Muscle layer of colon (tissue), 2 donors: ENCODE measurements around the gene ADAMTS16.

ENCODE experiments used
- H3K27ac ChIP-seq: one replicate; pipeline ENCODE4 v1.7.0; 2013; ENCODE audit warnings: low read depth, mild to moderate bottlenecking, low read length, moderate library complexity
- H3K27me3 ChIP-seq, 2 donors: one replicate each; pipeline ENCODE4 v1.7.0; 2013; ENCODE audit warnings: low read length in 2 of 2, mild to moderate bottlenecking in 2 of 2; ENCODE audit not compliant: insufficient read depth in 2 of 2, control insufficient read depth in 1 of 2
- H3K36me3 ChIP-seq: one replicate; pipeline ENCODE4 v1.7.0; 2013; ENCODE audit warnings: mild to moderate bottlenecking, low read length; ENCODE audit not compliant: insufficient read depth
- H3K4me1 ChIP-seq: one replicate; pipeline ENCODE4 v1.7.0; 2013; ENCODE audit warnings: mild to moderate bottlenecking, low read length; ENCODE audit not compliant: insufficient read depth
- H3K4me3 ChIP-seq, 2 donors: one replicate each; pipeline ENCODE4 v1.7.0; 2013; ENCODE audit warnings: low read length in 2 of 2, low read depth in 1 of 2, mild to moderate bottlenecking in 1 of 2, moderate library complexity in 1 of 2
- H3K9ac ChIP-seq: one replicate; pipeline ENCODE4 v1.7.0; 2013; ENCODE audit warnings: low read length
- H3K9me3 ChIP-seq: one replicate; pipeline ENCODE4 v1.7.0; 2013; ENCODE audit warnings: mild to moderate bottlenecking, low read length
- donor health status: abdominal sarcoma.
- donor health status: Adenocarcinoma of cecum.

ADAMTS16 gene

DNA sequence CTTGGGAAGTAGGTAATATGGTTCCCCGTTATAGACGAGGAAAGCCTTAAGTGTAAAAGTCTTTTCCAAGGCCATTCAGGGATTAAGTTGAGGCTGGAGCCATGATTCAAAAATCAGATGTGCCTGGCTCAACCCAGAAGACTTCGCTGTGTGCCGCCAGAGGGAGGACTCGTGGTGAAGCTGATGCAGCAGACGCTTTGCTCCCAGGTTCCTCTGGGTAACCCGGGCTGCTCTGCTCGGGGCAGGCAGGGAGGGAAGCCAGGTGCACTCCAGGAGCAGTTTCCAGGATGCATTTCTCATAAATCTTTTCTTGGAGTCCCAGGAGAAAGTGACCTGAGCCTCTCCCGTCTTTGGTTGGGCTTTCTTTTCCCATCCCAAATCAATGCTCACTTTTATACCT is 219.5 kb downstream of the ADAMTS16 start:
- Histone ChIP-seq H3K9ac (no peak overlapping the region), H3K36me3 (no peaks in the 10 kb centered on the region), H3K4me1 (no peaks in the 10 kb centered on the region), H3K9me3 (no peaks in the 10 kb centered on the region), H3K27me3 (no peaks in the 10 kb centered on the region), H3K4me3 (no peak overlapping the region), H3K27ac (no peak overlapping the region)

DNA sequence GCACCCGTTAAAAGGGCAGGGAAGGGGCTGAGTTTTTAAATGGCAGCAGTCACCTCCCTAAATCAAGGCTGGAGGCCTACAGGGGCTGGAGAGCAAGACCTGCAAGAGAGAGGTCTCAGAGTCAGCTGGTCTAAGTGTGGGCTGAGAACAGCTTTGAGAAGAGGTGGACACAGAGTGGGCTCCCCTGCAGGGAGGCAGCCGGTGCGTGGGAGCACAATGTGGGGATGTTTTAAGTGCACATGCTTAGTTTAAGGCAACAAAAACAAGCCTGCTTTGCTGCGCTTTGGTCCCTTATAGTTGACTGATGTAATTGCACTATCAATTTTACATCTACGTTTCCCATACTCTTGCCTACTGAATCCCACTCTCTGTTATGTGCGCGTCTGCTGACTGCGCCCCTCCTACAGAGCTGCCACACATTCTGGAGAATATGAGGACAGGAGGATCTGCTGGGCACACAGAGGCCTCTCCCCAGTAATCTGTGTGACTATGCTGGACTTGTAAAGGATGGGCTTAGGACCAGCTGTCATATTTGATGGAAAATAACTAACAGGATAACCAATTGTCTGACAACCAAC is 220.3 kb downstream of the ADAMTS16 start:
- no peaks in the 10 kb centered on the region for H3K27me3 ChIP-seq
- no peak overlapping the region for H3K27ac ChIP-seq
- no peak overlapping the region for H3K4me3 ChIP-seq
- H3K4me1 ChIP-seq = no peaks in the 10 kb centered on the region
- H3K36me3 ChIP-seq = no peaks in the 10 kb centered on the region
- H3K9me3 ChIP-seq = no peaks in the 10 kb centered on the region
- H3K9ac ChIP-seq = no peak overlapping the region

DNA sequence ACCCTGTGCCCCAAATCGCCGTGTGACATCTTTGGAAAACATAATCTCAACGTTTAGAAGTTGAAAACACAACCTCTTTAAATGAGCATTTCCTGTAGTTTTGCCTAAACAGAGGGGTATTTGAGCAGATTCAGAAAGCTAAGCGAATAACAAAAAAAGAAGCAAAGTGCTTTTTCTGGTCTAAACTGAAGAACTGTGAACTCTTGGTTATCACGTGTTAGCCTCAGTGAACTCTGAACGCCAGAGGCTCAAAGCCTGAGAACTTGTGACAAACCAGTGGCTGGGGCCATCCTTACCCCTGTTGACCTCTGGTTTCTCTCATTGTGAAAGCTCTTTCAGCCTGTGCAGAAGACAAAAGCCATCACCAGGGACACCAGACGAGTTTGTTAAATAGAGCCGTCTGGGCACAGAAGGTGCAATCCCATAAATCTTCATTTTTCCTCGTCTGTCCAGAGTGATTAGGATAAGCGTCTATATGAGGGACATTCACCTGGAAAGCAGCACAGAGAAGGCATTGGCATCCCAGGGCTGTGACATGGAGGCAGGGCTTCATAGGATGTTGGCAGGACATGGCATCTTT is 220.9 kb downstream of the ADAMTS16 start:
- no peaks in the 10 kb centered on the region for H3K36me3 ChIP-seq
- no peak overlapping the region for H3K9ac ChIP-seq
- no peak overlapping the region for H3K4me3 ChIP-seq
- no peak overlapping the region for H3K27ac ChIP-seq
- no peaks in the 10 kb centered on the region for H3K4me1 ChIP-seq
- no peaks in the 10 kb centered on the region for H3K27me3 ChIP-seq
- no peaks in the 10 kb centered on the region for H3K9me3 ChIP-seq

DNA sequence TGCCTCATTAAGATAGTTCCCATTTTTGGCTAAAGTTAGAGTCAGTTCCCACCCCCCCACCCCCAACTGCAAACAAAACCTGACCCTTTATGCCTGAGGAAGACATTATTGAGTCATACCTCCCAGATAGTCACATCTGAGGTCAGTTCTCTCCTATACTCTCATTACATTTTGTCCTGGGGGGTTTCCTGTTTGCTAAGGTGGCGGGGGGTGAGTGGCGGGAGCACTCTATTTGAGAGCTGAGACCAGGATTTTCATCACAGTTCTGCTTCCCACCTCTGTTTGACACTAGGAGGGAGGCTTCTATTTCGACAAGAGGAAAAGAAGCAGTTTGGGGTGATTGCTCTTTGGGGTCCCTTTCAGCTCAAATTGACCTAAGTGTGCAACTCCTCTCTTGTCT is 222.9 kb downstream of the ADAMTS16 start:
- no peak overlapping the region for H3K4me3 ChIP-seq
- no peak overlapping the region for H3K27ac ChIP-seq
- H3K9ac ChIP-seq = no peak overlapping the region
- no peaks in the 10 kb centered on the region for H3K27me3 ChIP-seq
- H3K4me1 ChIP-seq = no peaks in the 10 kb centered on the region
- no peaks in the 10 kb centered on the region for H3K36me3 ChIP-seq
- no peaks in the 10 kb centered on the region for H3K9me3 ChIP-seq

DNA sequence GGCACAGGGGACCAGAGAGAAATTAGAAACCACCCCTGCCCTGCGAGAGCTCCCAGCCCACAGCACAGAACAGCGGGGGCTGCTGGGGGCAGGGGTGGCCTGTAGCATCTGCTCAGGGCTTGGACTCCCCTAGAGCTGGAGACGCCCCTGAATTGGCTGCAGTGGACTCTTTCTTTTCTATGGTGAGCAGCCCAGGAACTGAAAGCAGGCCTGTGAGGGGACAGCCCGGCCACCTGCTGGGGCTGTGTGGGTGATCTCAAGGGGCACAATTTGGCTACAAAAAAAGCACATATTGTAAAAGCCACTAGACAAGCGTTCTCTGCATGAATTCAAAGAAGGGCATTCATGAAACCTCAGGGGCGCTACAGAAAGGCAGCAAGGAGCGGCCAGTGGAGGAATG is 224.8 kb downstream of the ADAMTS16 start:
- Histone ChIP-seq H3K36me3 (no peaks in the 10 kb centered on the region), H3K27me3 (no peaks in the 10 kb centered on the region), H3K9me3 (no peaks in the 10 kb centered on the region), H3K9ac (no peak overlapping the region), H3K4me3 (no peak overlapping the region), H3K4me1 (peaks cover 10% of the 10 kb centered on the region), H3K27ac (no peak overlapping the region)

DNA sequence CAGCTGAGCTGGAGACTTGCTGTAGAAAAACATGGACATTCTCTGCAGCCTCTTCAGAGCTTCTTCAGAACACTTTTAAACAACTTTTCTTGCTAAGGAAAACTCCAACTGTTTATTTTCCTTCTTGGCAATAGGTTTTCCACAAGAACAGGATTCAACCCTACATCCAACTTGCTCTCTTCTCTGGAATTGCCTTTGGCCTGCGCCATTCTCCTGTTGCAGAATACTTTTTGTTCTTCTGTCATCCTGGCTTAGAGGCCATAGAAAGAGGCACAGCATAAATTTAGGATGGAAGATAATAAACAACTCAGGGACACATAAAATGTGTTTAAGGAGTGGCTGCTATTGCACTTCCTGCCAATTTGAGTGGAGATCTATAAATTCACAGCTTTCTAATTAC is 227.6 kb downstream of the ADAMTS16 start:
- Histone ChIP-seq H3K9me3 (no peaks in the 10 kb centered on the region), H3K36me3 (no peaks in the 10 kb centered on the region), H3K9ac (no peak overlapping the region)

DNA sequence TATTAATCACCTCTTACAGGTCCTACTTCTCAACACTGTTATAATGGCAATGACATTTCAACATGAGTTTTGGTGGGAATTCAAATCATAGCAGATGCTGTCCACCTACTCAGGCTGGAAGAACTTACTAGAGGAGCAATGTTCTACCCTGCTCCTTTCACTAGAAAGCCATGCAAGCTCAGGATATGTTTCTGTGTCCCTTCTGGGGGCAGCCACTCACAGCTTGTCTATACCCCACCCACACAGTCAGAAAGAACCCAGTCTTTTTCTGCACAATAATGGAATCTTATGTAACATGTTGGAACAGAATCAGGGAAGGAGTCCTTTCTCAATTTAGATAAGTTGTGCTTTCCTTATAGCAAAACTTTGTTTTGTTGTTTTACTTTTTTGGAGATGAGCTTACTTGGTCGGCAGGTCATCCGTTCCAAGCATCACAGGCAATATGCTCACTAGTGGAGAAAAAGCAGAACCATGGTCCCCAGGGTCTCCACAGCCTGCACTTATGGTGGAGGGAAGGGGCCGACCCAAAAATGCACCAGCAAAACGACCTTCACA is 229.0 kb downstream of the ADAMTS16 start:
- Histone ChIP-seq H3K27ac (no peak overlapping the region), H3K4me3 (no peak overlapping the region), H3K4me1 (peaks cover 10% of the 10 kb centered on the region), H3K9ac (no peak overlapping the region), H3K9me3 (no peaks in the 10 kb centered on the region), H3K27me3 (no peaks in the 10 kb centered on the region), H3K36me3 (no peaks in the 10 kb centered on the region)

More for the DNA sequence above, 227.6 kb downstream of the ADAMTS16 start:
- Histone ChIP-seq H3K27me3 (no peaks in the 10 kb centered on the region), H3K27ac (no peak overlapping the region), H3K4me1 (peaks cover 10% of the 10 kb centered on the region), H3K4me3 (no peak overlapping the region)
